ENCODE measurements around the gene AMACR. TPM values are rescaled to one million over a fixed set of nuclear protein-coding genes. Genes with fewer than 3 reads are reported as not detected.
A peak's percentile ranks its signal among the peaks of the same experiment; 100 is the strongest.

AMACR gene
- total RNA-seq, 1 donor = 15.2 TPM

DNA sequence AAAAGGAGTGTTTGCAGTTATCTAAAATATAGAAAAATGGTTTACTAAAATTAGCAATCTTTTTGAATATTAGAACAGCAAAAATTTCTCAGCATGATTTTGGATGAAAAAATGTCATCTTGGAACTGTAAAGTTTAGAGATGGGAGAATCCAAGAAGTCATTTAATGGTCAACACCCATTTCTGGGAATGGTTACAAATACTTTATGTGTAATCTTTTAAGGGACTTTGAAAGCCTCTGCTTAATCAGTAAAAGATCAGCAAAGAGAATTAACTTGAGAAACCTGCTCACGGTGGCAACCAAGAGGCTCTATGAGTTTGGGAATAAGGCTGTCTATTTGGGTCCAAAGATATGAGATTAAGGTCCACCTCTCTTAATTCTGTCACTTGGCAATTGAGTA, 22.2 kb upstream of the AMACR start:
- DNase-seq (ENCODE audit: insufficient read length, low spot score, missing footprints) = no peak
- TF ChIP-seq CTCF (IDR thresholded peaks at IDR 0.05; ENCODE audit: extremely low read depth, low read depth, low read length) = no peak
- H3K27me3 ChIP-seq (ENCODE audit: insufficient read depth, low read length) = no peaks in the 10 kb centered on the region
- no peaks in the 10 kb centered on the region for H3K9me3 ChIP-seq (ENCODE audit: low read depth, low read length)
- no peaks in the 10 kb centered on the region for H3K79me2 ChIP-seq (ENCODE audit: insufficient read depth, low read length)
- H3K4me2 ChIP-seq (ENCODE audit: insufficient read depth, low read length) = no peak overlapping the region
- no peaks in the 10 kb centered on the region for H4K20me1 ChIP-seq (ENCODE audit: insufficient read depth, low read length)
- no peaks in the 10 kb centered on the region for H3K4me1 ChIP-seq (ENCODE audit: insufficient read depth, low read length)
- no peak overlapping the region for H3K27ac ChIP-seq (ENCODE audit: low read depth, low read length)
- no peak overlapping the region for H2AFZ ChIP-seq (ENCODE audit: low read length)
- no peaks in the 10 kb centered on the region for H3K36me3 ChIP-seq (ENCODE audit: insufficient read depth, low read length)
- H3K4me3 ChIP-seq (ENCODE audit: insufficient read depth, low read length) = no peak overlapping the region

DNA sequence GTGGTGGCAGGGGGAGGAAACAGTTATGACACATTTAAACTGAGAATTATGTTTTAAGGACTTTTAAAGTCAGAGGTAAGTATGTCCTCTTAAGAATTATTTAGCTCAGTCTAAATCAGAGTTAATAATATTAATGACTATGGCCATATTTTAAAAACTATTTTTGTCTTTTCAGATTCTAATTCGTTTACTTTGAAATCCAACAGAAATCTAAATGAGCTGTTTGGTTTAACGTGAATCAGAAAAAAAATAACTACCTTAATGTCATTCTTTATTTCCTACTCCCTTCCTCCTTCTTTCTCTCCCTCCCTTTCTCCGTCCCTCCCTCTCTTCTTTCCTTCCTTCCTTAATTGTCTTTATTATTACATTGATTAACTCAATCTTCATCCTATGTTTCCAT, 20.5 kb upstream of the AMACR start:
- no peak overlapping the region for H3K4me3 ChIP-seq (ENCODE audit: insufficient read depth, low read length)
- no peak overlapping the region for H2AFZ ChIP-seq (ENCODE audit: low read length)
- no peak for DNase-seq (ENCODE audit: insufficient read length, low spot score, missing footprints)
- H3K79me2 ChIP-seq (ENCODE audit: insufficient read depth, low read length) = no peaks in the 10 kb centered on the region
- no peaks in the 10 kb centered on the region for H3K9me3 ChIP-seq (ENCODE audit: low read depth, low read length)
- TF ChIP-seq CTCF (IDR thresholded peaks at IDR 0.05; ENCODE audit: extremely low read depth, low read depth, low read length) = no peak
- no peak overlapping the region for H3K4me2 ChIP-seq (ENCODE audit: insufficient read depth, low read length)
- H3K27me3 ChIP-seq (ENCODE audit: insufficient read depth, low read length) = no peaks in the 10 kb centered on the region
- H3K27ac ChIP-seq (ENCODE audit: low read depth, low read length) = no peak overlapping the region
- no peaks in the 10 kb centered on the region for H4K20me1 ChIP-seq (ENCODE audit: insufficient read depth, low read length)
- no peaks in the 10 kb centered on the region for H3K4me1 ChIP-seq (ENCODE audit: insufficient read depth, low read length)
- H3K36me3 ChIP-seq (ENCODE audit: insufficient read depth, low read length) = no peaks in the 10 kb centered on the region

DNA sequence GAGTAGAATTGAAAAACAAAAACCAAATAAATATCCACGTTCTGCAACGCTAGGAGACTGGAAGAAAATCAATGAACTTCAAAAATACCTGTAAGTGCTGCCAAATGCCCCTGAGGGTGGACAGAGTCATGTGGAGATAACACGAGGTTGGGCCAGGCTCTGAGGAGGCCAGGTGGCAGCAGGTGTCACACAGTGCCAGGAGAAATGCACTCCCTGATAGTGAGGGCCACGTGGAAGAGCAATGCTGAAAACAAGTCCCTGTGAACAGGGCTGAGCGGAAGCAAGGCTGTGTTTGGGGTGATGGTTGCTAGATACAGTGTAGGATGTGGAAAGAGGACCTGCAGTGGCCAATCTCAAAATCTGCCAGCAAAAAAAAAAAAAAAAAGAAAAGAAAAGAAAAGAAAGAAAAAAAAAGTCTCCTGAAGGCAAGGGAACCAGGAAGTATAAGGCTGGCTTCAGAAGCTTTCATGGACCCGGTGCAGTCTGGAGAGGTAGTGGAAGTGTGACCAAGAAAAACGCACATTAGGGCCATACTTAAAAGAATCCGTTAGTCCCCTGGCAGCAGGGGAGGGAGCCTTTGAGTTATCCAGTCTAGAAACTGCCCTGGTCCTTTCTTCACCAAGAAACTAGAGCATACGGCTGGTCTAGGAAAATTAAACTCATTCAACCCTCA, 18.4 kb upstream of the AMACR start:
- H3K4me1 ChIP-seq (ENCODE audit: insufficient read depth, low read length) = peaks cover 14% of the 10 kb centered on the region

More for the DNA sequence above, 18.4 kb upstream of the AMACR start:
- H2AFZ ChIP-seq (ENCODE audit: low read length) = no peak overlapping the region
- no peak overlapping the region for H3K4me3 ChIP-seq (ENCODE audit: insufficient read depth, low read length)
- H3K27me3 ChIP-seq (ENCODE audit: insufficient read depth, low read length) = no peaks in the 10 kb centered on the region
- no peaks in the 10 kb centered on the region for H3K36me3 ChIP-seq (ENCODE audit: insufficient read depth, low read length)
- H3K27ac ChIP-seq (ENCODE audit: low read depth, low read length) = no peak overlapping the region
- no peaks in the 10 kb centered on the region for H4K20me1 ChIP-seq (ENCODE audit: insufficient read depth, low read length)
- no peaks in the 10 kb centered on the region for H3K9me3 ChIP-seq (ENCODE audit: low read depth, low read length)
- no peaks in the 10 kb centered on the region for H3K79me2 ChIP-seq (ENCODE audit: insufficient read depth, low read length)
- peak; percentile 71 for DNase-seq (ENCODE audit: insufficient read length, low spot score, missing footprints)
- no peak for TF ChIP-seq CTCF (IDR thresholded peaks at IDR 0.05; ENCODE audit: extremely low read depth, low read depth, low read length)
- H3K4me2 ChIP-seq (ENCODE audit: insufficient read depth, low read length) = no peak overlapping the region
